A673 (cell line): ENCODE results near the gene RAB3IL1. TPM values are rescaled to one million over a fixed set of nuclear protein-coding genes. Genes with fewer than 3 reads are reported as not detected.

Experiments used
- BruUV-seq: library from RNA; stranded (reverse); fragments of 400-500 nt; replicated peaks from 2 replicates; lab custom pipeline; 2021; lab: Mats Ljungman, UMichigan
- CTCF ChIA-PET: fragments of 300-600 bp; sonication (Branson Sonifier 250); formaldehyde crosslinking; loops from one replicate; lab custom pipeline; 2022; ENCODE audit warnings: antibody characterized with exemption; lab: Charles Lee
- POLR2A ChIA-PET: fragments of 300-600 bp; sonication (Branson Sonifier 250); formaldehyde crosslinking; loops from one replicate; lab custom pipeline; 2022; ENCODE audit warnings: antibody characterized with exemption; ENCODE audit not compliant: low non-redundant PET; lab: Charles Lee
- DNase-seq: peaks from one replicate; pipeline ENCODE4 v3.0.0-alpha.2; 2015; ENCODE audit warnings: low spot score
- H3K27ac ChIP-seq: fragments of 200-600 bp; sonication (generic); 2 replicates; pipeline ENCODE4 v1.5.1; 2016; ENCODE audit warnings: mixed run types, low read depth, mild to moderate bottlenecking, mixed read lengths, antibody characterized with exemption, low read length; ENCODE audit not compliant: poor library complexity, severe bottlenecking
- H3K27me3 ChIP-seq: fragments of 200-600 bp; sonication (generic); replicated peaks from 2 replicates; pipeline ENCODE4 v1.6.1; 2017; ENCODE audit warnings: mixed run types, low read depth, mild to moderate bottlenecking, mixed read lengths, antibody characterized with exemption, low read length; ENCODE audit not compliant: insufficient read depth, poor library complexity
- H3K36me3 ChIP-seq: fragments of 200-600 bp; sonication (generic); 2 replicates; pipeline ENCODE4 v1.6.1; 2016; ENCODE audit warnings: mixed run types, mild to moderate bottlenecking, mixed read lengths, antibody characterized with exemption, low read length; ENCODE audit not compliant: insufficient read depth, poor library complexity, severe bottlenecking
- H3K4me1 ChIP-seq: fragments of 200-600 bp; sonication (generic); 2 replicates; pipeline ENCODE4 v1.6.1; 2017; ENCODE audit warnings: mixed run types, mild to moderate bottlenecking, mixed read lengths, antibody characterized with exemption, low read length; ENCODE audit not compliant: insufficient read depth, poor library complexity, severe bottlenecking
- H3K4me3 ChIP-seq: fragments of 200-600 bp; sonication (generic); 2 replicates; pipeline ENCODE4 v1.5.1; 2016; ENCODE audit warnings: low read depth, mixed run types, mild to moderate bottlenecking, mixed read lengths, low read length; ENCODE audit not compliant: poor library complexity, severe bottlenecking
- H3K9me3 ChIP-seq: fragments of 200-600 bp; sonication (generic); 2 replicates; pipeline ENCODE4 v1.6.1; 2016; ENCODE audit warnings: mixed run types, low read depth, mild to moderate bottlenecking, mixed read lengths, antibody characterized with exemption, low read length; ENCODE audit not compliant: poor library complexity, severe bottlenecking
- EZH2 ChIP-seq: fragments of 200-600 bp; sonication (generic); IDR thresholded peaks from 2 replicates; pipeline ENCODE4 v1.6.1; 2017; ENCODE audit warnings: borderline replicate concordance, low read depth, mild to moderate bottlenecking, mixed read lengths, antibody characterized with exemption, low read length; ENCODE audit not compliant: poor library complexity, severe bottlenecking
- intact Hi-C: fragments of 100-400 bp; cut with micrococcal nuclease; formaldehyde crosslinking; loops from one replicate; pipeline ENCODE4 v1.10.0; 2022; ENCODE audit not compliant: unreplicated experiment
- total RNA-seq: library from RNA; stranded (reverse); gene quantifications from 2 replicates; pipeline ENCODE4 v1.2.3, GENCODE V29; 2021
- TF ChIP-seq, protein P1 (sequence below): fragments of 300-800, 200-600 bp; sonication (generic); conservative IDR thresholded peaks from 2 replicates; pipeline ENCODE4 v1.5.1; 2017; ENCODE audit warnings: low read depth, mild to moderate bottlenecking, antibody characterized with exemption, low read length, moderate library complexity, mixed read lengths

Gene RAB3IL1
- total RNA-seq, 1 experiment from 2014 or later: 21.9 TPM

DNA sequence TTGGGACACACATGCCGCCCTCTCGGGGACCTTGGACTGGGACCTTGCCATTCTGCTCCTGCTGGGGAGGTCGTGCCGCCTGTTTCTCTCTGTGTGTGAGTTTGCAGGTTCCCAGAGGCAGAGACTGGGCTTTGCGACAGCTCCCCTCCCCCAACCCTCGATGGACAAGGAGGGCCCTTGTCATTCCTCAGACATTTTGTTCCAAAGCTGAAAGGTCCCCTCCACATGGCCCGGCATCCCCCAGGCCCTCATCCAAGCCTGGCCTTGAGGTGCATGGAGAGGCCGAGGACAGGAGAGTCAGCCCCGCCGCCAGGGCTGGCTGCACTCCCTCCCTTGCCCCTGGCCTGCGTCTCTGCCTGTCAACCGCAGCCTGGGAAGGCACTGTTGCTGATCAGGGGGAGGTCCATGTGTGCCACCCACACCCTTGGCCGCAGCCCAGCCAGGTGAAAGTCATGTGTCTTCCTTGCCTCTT is 63.6 kb downstream of the RAB3IL1 start:
- POLR2A ChIA-PET: interaction anchor here (0.6 kb wide), 1 partner anchor 232 kb away, joined by 9 read pairs; no protein-coding TSS in a partner anchor
- Histone ChIP-seq H3K4me3 (no peak overlapping the region), H3K4me1 (peaks cover 36% of the 10 kb centered on the region), H3K9me3 (no peaks in the 10 kb centered on the region), H3K27me3 (no peaks in the 10 kb centered on the region), H3K27ac (peak overlapping the region; percentile 89), H3K36me3 (peaks cover 97% of the 10 kb centered on the region)
- CTCF ChIA-PET: interaction anchor here (0.6 to 0.8 kb wide), 4 partner anchors 7 to 210 kb away, joined by 4 to 8 read pairs (median 4); no protein-coding TSS in a partner anchor
- no peak for DNase-seq
- no TSS peak for BruUV-seq
- TF ChIP-seq, protein P1, sequence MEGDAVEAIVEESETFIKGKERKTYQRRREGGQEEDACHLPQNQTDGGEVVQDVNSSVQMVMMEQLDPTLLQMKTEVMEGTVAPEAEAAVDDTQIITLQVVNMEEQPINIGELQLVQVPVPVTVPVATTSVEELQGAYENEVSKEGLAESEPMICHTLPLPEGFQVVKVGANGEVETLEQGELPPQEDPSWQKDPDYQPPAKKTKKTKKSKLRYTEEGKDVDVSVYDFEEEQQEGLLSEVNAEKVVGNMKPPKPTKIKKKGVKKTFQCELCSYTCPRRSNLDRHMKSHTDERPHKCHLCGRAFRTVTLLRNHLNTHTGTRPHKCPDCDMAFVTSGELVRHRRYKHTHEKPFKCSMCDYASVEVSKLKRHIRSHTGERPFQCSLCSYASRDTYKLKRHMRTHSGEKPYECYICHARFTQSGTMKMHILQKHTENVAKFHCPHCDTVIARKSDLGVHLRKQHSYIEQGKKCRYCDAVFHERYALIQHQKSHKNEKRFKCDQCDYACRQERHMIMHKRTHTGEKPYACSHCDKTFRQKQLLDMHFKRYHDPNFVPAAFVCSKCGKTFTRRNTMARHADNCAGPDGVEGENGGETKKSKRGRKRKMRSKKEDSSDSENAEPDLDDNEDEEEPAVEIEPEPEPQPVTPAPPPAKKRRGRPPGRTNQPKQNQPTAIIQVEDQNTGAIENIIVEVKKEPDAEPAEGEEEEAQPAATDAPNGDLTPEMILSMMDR: no peak
- TF ChIP-seq EZH2: no peak
- intact Hi-C loops: no loop called here

- POLR2A ChIA-PET: interaction anchor here (0.7 kb wide), 1 partner anchor 251 kb away, joined by 3 read pairs; no protein-coding TSS in a partner anchor
- H3K9me3 ChIP-seq: no peaks in the 10 kb centered on the region
- CTCF ChIA-PET: no interaction called here
- H3K4me3 ChIP-seq: no peak overlapping the region
- no peak for DNase-seq
- H3K27ac ChIP-seq: peak overlapping the region; percentile 89
- H3K4me1 ChIP-seq: peaks cover 36% of the 10 kb centered on the region
- BruUV-seq: no TSS peak
- TF ChIP-seq, protein P1: no peak
- TF ChIP-seq EZH2: no peak
- H3K27me3 ChIP-seq: no peaks in the 10 kb centered on the region
- H3K36me3 ChIP-seq: peaks cover 97% of the 10 kb centered on the region
- intact Hi-C loops: no loop called here
These were observed 65.5 kb downstream of the RAB3IL1 start for GRCh38 chr11:61851900-61852295.

DNA sequence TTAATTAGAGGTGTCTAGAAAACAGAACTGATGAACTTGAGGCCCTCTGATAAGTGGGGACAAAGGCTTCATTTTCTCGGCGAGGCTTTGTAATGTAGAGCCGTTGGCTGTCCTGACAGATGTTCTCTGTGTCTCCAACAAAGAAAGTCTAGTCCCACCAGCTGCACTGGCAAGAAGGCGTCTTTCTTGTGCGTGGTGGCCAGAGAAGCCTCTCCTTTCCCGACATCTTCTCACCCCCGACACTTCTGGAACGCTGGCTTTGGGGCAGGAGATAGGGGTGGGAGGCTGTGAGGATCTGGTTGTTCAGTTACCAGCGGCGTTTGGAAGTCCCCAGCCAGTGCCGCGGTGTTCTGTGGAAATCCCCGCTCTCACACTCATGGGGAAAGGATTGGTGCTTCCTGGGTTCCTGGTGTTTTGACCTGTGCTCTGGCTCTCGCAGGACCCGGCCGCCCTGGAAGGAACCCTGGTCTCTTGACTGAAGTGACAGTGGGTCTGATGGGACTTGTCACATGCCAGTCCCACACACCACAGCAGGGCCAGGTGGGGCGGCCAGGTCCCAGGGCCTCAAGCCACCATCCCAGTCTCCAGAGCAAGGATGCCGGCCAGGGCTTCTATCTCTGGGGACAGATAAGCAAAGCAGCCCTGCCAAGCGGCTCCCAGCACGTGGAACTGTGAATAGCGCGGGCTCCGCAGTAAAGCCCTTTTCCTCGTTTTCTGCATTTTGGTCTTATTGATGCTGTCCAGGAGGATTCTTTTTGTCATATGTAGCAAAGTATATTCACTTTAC is 66.1 kb downstream of the RAB3IL1 start:
- ChIA-PET CTCF (no interaction called here), POLR2A (interaction anchor here (0.7 kb wide), 1 partner anchor 252 kb away, joined by 3 read pairs; no protein-coding TSS in a partner anchor)
- peaks cover 36% of the 10 kb centered on the region for H3K4me1 ChIP-seq
- BruUV-seq: no TSS peak
- H3K27ac ChIP-seq: peak overlapping the region; percentile 89
- intact Hi-C loops: no loop called here
- no peak overlapping the region for H3K4me3 ChIP-seq
- DNase-seq: no peak
- TF ChIP-seq EZH2: no peak
- TF ChIP-seq, protein P1: no peak
- H3K36me3 ChIP-seq: peaks cover 97% of the 10 kb centered on the region
- no peaks in the 10 kb centered on the region for H3K27me3 ChIP-seq
- H3K9me3 ChIP-seq: no peaks in the 10 kb centered on the region
